SK-MEL-5 (cell line): ENCODE measurements around the gene MALRD1. TPM values are rescaled to one million over a fixed set of nuclear protein-coding genes. Genes with fewer than 3 reads are reported as not detected.

Experiments used
- DNase-seq: peaks from one replicate; pipeline ENCODE4 v3.0.0-alpha.2; 2016; ENCODE audit warnings: low read depth, low spot score
- in situ Hi-C: cut with HindIII; loops from 2 replicates; pipeline ENCODE4 v1.10.0; 2016; ENCODE audit warnings: low sequenced_read_pairs, high pct_unique_total_duplicates, low pct_unique_long_range_greater_than_20kb
- total RNA-seq: library from RNA; depleted of rRNA; stranded (reverse); fragments of >200 nt; shearing (Covaris generic); gene quantifications from 2 replicates; pipeline ENCODE4 v1.2.3, GENCODE V29; 2014

The MALRD1 gene
- total RNA-seq, 1 experiment from 2014 or later = not detected

- DNase-seq = no peak
- in situ Hi-C loops = no loop called here
These were observed 580.4 kb downstream of the MALRD1 start for GRCh38 chr10:19628767-19629560.

- peak; percentile 52 for DNase-seq
- in situ Hi-C loops = no loop called here
These were observed 581.0 kb downstream of the MALRD1 start for GRCh38 chr10:19629567-19629966.

- DNase-seq = no peak
- in situ Hi-C loops = no loop called here
These were observed 585.6 kb downstream of the MALRD1 start for GRCh38 chr10:19634163-19634562.

- peak; percentile 39 for DNase-seq
- in situ Hi-C loops = no loop called here
These were observed 589.7 kb downstream of the MALRD1 start for GRCh38 chr10:19638182-19638895.

GRCh38 chr10:19638896-19639233, 590.3 kb downstream of the MALRD1 start:
- DNase-seq = no peak
- in situ Hi-C loops = no loop called here

- no peak for DNase-seq
- in situ Hi-C loops = no loop called here
These were observed 592.1 kb downstream of the MALRD1 start for GRCh38 chr10:19640566-19641263.

DNA sequence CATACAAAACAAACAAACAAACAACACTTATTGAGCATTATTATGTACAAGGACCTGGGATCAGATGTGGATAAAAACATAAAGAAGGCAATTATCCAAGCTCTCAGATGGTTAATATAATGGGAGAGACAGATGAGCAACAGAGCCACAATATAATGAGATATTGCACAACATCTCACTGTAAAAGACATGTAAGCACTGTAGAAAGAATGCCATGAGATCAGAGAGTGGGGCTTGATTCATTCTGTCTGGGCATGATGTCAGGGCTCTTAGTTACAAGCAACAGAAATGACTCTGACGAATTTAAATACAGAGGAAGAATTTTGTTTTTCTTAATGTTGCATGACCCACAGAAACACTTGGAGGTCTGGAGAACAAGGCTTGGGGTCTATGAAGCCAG, 602.9 kb downstream of the MALRD1 start:
- in situ Hi-C loops = no loop called here
- no peak for DNase-seq

DNA sequence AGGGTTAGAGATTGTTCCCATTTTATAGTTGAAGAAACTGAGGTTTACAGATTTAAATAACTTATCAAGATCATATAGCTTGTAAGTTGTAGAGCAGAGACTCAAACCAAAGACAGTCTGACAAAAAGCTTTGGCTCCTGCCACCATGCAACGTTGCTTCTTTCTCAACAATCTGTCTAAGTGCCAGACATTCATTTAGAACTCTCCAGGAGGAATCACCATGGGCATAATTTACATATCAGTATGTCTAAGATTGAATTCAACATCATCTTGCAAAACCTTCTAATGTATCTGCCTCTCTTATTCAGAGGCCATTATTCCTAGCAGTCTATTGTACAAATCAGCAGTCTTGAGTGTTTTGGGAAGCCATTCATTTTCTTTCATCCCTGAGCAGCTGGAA, 604.1 kb downstream of the MALRD1 start:
- no peak for DNase-seq
- in situ Hi-C loops = no loop called here

- in situ Hi-C loops = no loop called here
- DNase-seq = no peak
These were observed 605.3 kb downstream of the MALRD1 start for GRCh38 chr10:19653931-19654330.

- DNase-seq = no peak
These were observed 606.0 kb downstream of the MALRD1 start for GRCh38 chr10:19654576-19654975.

GRCh38 chr10:19656420-19657042, 607.9 kb downstream of the MALRD1 start:
- in situ Hi-C loops = no loop called here
- no peak for DNase-seq

More at GRCh38 chr10:19654576-19654975, 606.0 kb downstream of the MALRD1 start:
- in situ Hi-C loops = no loop called here

DNA sequence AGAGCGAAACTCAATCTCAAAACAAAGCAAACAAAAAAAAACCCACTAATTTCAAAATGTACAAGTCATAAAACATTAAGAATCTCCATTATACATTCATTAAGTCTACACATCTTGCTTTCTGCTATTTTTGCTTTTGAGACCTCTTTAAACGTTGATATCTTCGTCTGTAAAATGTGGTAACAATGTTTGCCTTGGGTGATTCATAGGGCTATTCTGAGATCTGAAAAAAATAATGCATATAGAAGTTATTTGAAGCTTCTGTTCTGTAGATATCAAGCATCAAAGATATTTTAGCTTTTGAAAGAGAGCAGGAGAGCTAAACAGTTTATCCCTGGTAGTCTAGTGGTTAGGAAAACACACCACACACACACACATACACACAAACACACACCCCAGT, 609.5 kb downstream of the MALRD1 start:
- no peak for DNase-seq
- in situ Hi-C loops = no loop called here

- in situ Hi-C loops = no loop called here
- no peak for DNase-seq
These were observed 610.1 kb downstream of the MALRD1 start for GRCh38 chr10:19658622-19659233.

GRCh38 chr10:19659920-19660655, 611.5 kb downstream of the MALRD1 start:
- DNase-seq = peak; percentile 16

DNA sequence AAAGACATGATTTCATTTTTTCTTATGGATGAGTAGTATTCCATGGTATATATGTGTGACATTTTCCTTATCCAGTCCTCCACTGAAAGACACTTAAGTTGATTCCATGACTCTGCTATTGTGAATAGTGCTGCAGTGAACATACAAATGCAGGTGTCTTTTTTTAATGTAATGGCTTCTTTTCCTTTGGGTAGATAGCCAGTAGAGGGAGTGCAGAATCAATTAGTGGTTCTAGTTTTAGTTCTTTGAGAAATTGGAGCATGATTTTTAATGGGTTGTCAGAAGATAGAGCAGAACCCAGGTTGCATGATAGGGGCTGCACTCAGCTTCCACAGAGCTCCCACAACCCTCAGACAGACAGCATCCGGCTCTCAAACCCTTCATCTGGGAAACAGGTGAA, 614.7 kb downstream of the MALRD1 start:
- no peak for DNase-seq
- in situ Hi-C loops = no loop called here

More at GRCh38 chr10:19659920-19660655, 611.5 kb downstream of the MALRD1 start:
- in situ Hi-C loops = no loop called here

DNA sequence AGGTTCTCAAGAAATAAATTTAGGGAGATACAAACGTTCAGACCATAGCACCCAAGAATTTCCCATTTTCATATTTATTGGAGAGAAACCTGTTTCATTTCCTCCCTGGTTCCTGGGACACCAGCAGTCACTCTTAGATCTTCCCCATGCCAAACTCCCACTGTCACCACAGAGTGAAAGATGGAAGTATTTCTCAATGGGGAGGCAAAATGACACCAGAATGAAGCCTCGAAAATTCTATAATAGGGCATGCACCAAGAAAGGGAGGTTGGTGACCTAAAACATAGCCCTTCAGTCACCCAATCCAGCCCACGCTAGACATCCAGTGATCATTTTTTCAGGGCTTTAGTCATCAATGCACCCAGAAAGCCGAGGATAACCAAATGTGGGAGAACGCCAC, 619.5 kb downstream of the MALRD1 start:
- in situ Hi-C loops = no loop called here
- no peak for DNase-seq

DNA sequence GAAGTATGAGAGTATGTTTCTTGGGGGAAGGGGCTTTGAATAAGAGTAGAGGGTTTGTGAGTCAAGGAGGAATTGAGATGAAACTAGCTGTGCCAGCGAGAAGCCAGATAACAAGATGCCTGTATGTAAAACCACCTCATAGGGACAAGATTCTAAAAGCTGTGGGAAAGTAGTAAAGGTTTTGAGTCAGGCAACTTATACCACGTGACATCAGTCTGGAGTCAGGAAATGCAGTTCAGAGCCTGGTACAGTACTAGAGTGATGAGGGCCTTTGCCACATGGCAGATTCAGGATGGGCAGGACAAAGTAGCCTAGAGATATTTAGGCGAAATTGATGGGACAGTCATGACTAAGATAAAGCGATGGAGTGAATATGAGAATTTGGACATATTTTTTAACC, 627.5 kb downstream of the MALRD1 start:
- in situ Hi-C loops = no loop called here
- no peak for DNase-seq
